DND-41 (cell line): ENCODE results near the gene EXOC3.

Experiments used
- ATAC-seq: fragments of 200-7000 bp; cut with Tn5 transposase; 3 replicates; pipeline ENCODE4 v1.9.1; 2021; ENCODE audit warnings: low read depth; ENCODE audit not compliant: insufficient read depth
- DNase-seq: peaks from one replicate; pipeline ENCODE4 v3.0.0-alpha.2; 2020
- H2AFZ ChIP-seq: 2 replicates; pipeline ENCODE4 v1.6.0; 2012; ENCODE audit warnings: low read depth, low read length
- H3K27ac ChIP-seq: 2 replicates; pipeline ENCODE4 v1.5.1; 2012; ENCODE audit warnings: low read length, inconsistent platforms
- H3K27me3 ChIP-seq: fragments of 200-600 bp; sonication (generic); 2 replicates; pipeline ENCODE4 v1.6.0; 2012; ENCODE audit warnings: low read length, mild to moderate bottlenecking, inconsistent platforms; ENCODE audit not compliant: insufficient read depth, poor library complexity
- H3K36me3 ChIP-seq: 2 replicates; pipeline ENCODE4 v1.5.1; 2012; ENCODE audit warnings: low read length, inconsistent platforms; ENCODE audit not compliant: insufficient read depth
- H3K4me1 ChIP-seq: 2 replicates; pipeline ENCODE4 v1.5.1; 2012; ENCODE audit warnings: mild to moderate bottlenecking, low read length; ENCODE audit not compliant: insufficient read depth
- H3K4me2 ChIP-seq: 2 replicates; pipeline ENCODE4 v1.6.0; 2012; ENCODE audit warnings: mild to moderate bottlenecking, moderate library complexity, low read length, inconsistent platforms; ENCODE audit not compliant: insufficient read depth
- H3K4me3 ChIP-seq, 2 experiments: fragments of 200-600 bp in 1 of 2; shearing (Covaris generic) in 1 of 2; 2 replicates each; pipeline ENCODE4 v1.5.1; 2012 to 2016; ENCODE audit warnings: inconsistent platforms in 2 of 2, low read length in 2 of 2, mild to moderate bottlenecking in 2 of 2, low read depth in 1 of 2, moderate library complexity in 1 of 2
- H3K79me2 ChIP-seq: 2 replicates; pipeline ENCODE4 v1.6.0; 2012; ENCODE audit warnings: low read length, inconsistent platforms; ENCODE audit not compliant: insufficient read depth
- H3K9ac ChIP-seq: 2 replicates; pipeline ENCODE4 v1.6.0; 2012; ENCODE audit warnings: low read depth, mild to moderate bottlenecking, inconsistent platforms, low read length, moderate library complexity
- H3K9me3 ChIP-seq: 2 replicates; pipeline ENCODE4 v1.5.1; 2012; ENCODE audit warnings: low read length, moderate library complexity, mild to moderate bottlenecking, inconsistent platforms; ENCODE audit not compliant: insufficient read depth, severe bottlenecking
- H4K20me1 ChIP-seq: 2 replicates; pipeline ENCODE4 v1.6.0; 2012; ENCODE audit warnings: low read length; ENCODE audit not compliant: insufficient read depth
- EZH2 ChIP-seq: IDR thresholded peaks from 3 replicates; pipeline ENCODE4 v1.6.1; 2012; ENCODE audit warnings: borderline replicate concordance, low read depth, mild to moderate bottlenecking, moderate library complexity, low read length, inconsistent platforms; ENCODE audit not compliant: severe bottlenecking
- TF ChIP-seq, protein P1 (sequence below): IDR thresholded peaks from 2 replicates; pipeline ENCODE4 v1.5.1; 2012; ENCODE audit warnings: borderline replicate concordance, low read length, moderate library complexity, mild to moderate bottlenecking; ENCODE audit not compliant: poor library complexity, severe bottlenecking; ENCODE audit errors: extremely low read depth

Gene EXOC3

DNA sequence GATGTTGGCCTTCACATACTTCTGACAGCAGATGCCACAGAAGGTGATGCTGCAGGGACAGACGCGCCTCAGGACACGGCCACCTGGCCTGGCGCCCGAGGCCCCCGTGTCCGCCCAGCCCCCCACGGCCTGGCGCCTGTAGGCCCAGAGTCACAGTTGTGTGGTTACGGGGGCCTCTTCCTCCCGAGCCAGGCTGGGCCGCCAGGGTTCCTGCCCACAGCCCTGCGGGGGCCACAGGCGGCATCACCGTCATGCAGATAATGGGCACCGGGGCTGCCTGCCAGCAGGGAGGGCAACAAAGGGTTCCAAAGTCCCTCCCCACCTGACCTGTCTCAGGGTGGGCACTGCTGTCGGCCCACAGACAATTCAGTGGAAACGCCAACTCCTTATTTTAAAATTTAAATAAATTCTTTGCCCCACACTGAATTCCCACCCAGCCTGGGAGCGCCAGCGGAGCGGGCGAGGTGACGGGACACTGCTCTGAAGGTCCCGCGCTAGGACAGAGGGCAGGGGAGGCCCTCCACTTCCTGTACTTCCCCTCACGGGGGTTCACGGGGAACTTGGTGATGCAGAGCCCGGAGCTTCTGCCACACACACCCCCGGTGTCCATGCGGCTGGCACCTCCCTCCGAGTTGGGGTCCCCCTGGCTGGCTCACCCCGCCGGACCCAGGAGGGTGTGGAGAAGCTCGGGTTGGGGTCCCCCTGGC lies 40.6 kb downstream of the EXOC3 start:
- Histone ChIP-seq H2AFZ (no peak overlapping the region), H3K4me2 (no peak overlapping the region), H3K36me3 (no peaks in the 10 kb centered on the region), H3K27ac (no peak overlapping the region), H3K79me2 (no peaks in the 10 kb centered on the region), H4K20me1 (0 out of 2 replicates have a peak, but pooled peaks cover 2% of the 10 kb centered on the region), H3K4me1 (no peaks in the 10 kb centered on the region), H3K9me3 (no peaks in the 10 kb centered on the region), H3K4me3 (no peak overlapping the region), H3K27me3 (no peaks in the 10 kb centered on the region), H3K9ac (no peak overlapping the region)
- DNase-seq (no peak), ATAC-seq (0 out of 3 replicates have a peak, but pooled peaks have one; percentile 11)
- TF ChIP-seq, protein P1, sequence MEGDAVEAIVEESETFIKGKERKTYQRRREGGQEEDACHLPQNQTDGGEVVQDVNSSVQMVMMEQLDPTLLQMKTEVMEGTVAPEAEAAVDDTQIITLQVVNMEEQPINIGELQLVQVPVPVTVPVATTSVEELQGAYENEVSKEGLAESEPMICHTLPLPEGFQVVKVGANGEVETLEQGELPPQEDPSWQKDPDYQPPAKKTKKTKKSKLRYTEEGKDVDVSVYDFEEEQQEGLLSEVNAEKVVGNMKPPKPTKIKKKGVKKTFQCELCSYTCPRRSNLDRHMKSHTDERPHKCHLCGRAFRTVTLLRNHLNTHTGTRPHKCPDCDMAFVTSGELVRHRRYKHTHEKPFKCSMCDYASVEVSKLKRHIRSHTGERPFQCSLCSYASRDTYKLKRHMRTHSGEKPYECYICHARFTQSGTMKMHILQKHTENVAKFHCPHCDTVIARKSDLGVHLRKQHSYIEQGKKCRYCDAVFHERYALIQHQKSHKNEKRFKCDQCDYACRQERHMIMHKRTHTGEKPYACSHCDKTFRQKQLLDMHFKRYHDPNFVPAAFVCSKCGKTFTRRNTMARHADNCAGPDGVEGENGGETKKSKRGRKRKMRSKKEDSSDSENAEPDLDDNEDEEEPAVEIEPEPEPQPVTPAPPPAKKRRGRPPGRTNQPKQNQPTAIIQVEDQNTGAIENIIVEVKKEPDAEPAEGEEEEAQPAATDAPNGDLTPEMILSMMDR: no peak
- no peak for TF ChIP-seq EZH2

- Histone ChIP-seq H3K9me3 (no peaks in the 10 kb centered on the region), H3K4me2 (no peak overlapping the region), H3K36me3 (no peaks in the 10 kb centered on the region), H3K9ac (no peak overlapping the region), H3K27me3 (no peaks in the 10 kb centered on the region), H3K27ac (no peak overlapping the region), H4K20me1 (no peaks in the 10 kb centered on the region), H2AFZ (no peak overlapping the region), H3K4me3 (no peak overlapping the region), H3K79me2 (no peaks in the 10 kb centered on the region), H3K4me1 (no peaks in the 10 kb centered on the region)
- no peak for ATAC-seq
- no peak for DNase-seq
- TF ChIP-seq EZH2: no peak
- TF ChIP-seq, protein P1: no peak
These were observed 41.6 kb downstream of the EXOC3 start for GRCh38 chr5:484556-484955.

- H4K20me1 ChIP-seq: no peaks in the 10 kb centered on the region
- H3K27ac ChIP-seq: no peak overlapping the region
- no peak overlapping the region for H3K4me3 ChIP-seq
- no peak for ATAC-seq
- no peaks in the 10 kb centered on the region for H3K27me3 ChIP-seq
- TF ChIP-seq, protein P1: no peak
- no peak for TF ChIP-seq EZH2
- H3K36me3 ChIP-seq: no peaks in the 10 kb centered on the region
- no peak overlapping the region for H3K9ac ChIP-seq
- no peaks in the 10 kb centered on the region for H3K79me2 ChIP-seq
- H3K4me2 ChIP-seq: no peak overlapping the region
- no peak overlapping the region for H2AFZ ChIP-seq
- no peaks in the 10 kb centered on the region for H3K4me1 ChIP-seq
- no peak for DNase-seq
- no peaks in the 10 kb centered on the region for H3K9me3 ChIP-seq
These were observed 42.4 kb downstream of the EXOC3 start for GRCh38 chr5:485113-485945.
